Measurements from ENCODE around the gene LMTK3. TPM values are rescaled to one million over a fixed set of nuclear protein-coding genes. Genes with fewer than 3 reads are reported as not detected.

The LMTK3 gene
- total and polyA plus RNA-seq, 9 of the 15 experiments (the other 6 are each of a cell fraction or from before 2014, with no cell fraction given), result 0.35 to 12.3 (median 2.0) TPM; not detected in 2

DNA sequence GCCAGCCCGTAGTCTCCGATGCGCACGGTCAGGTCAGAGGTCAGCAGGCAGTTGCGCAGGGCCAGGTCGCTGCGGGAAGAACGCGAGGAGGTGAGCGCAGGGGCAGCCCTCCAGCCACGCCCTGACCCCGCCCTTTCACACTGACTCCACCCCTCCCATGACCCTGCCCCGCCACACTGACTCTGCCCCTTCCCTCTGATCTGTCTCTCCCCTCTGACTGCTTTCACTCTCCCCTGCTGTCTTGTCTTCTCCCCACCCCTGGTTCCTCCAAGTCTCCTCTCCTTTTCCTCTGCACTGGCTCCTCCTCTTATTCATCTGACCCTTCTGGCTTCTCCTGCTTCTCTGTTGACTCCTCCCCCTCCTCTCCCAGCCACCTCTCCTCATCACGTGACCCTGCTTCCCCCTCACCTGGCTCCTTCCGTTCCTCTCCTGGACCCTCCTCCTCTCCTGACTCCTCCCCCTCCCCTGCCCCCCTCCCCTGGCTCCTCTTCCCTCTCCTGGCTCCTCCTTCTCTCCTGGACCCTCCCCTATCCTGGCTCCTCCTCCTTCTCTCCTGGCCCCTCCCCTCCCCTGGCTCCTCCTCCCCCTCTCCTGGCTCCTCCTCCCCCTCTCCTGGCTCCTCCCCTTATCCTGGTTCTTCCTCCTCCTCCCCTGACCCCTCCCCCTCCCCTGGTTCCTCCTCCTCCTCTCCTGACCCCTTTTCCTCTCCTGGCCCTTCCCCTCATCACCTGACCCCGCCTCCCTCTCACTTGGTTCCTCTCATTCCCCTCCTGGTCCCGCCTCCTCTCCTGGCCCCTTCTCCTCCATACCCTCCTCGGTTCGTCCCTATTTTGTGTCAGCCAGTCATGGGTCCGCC is 9.9 kb downstream of the LMTK3 start (continued):
- TF ChIP-seq, protein P1, sequence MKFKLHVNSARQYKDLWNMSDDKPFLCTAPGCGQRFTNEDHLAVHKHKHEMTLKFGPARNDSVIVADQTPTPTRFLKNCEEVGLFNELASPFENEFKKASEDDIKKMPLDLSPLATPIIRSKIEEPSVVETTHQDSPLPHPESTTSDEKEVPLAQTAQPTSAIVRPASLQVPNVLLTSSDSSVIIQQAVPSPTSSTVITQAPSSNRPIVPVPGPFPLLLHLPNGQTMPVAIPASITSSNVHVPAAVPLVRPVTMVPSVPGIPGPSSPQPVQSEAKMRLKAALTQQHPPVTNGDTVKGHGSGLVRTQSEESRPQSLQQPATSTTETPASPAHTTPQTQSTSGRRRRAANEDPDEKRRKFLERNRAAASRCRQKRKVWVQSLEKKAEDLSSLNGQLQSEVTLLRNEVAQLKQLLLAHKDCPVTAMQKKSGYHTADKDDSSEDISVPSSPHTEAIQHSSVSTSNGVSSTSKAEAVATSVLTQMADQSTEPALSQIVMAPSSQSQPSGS (CRISPR knock-in tag; IDR thresholded peaks at IDR 0.05), result no peak
- TF ChIP-seq MAZ (CRISPR knock-in tag; conservative IDR thresholded peaks at IDR 0.05 in 1 of 2, IDR thresholded peaks at IDR 0.05 in 1 of 2), result peak; percentile 69 to 76
- no peak for TF ChIP-seq TARDBP (IDR thresholded peaks at IDR 0.05)
- TF ChIP-seq, protein P2, sequence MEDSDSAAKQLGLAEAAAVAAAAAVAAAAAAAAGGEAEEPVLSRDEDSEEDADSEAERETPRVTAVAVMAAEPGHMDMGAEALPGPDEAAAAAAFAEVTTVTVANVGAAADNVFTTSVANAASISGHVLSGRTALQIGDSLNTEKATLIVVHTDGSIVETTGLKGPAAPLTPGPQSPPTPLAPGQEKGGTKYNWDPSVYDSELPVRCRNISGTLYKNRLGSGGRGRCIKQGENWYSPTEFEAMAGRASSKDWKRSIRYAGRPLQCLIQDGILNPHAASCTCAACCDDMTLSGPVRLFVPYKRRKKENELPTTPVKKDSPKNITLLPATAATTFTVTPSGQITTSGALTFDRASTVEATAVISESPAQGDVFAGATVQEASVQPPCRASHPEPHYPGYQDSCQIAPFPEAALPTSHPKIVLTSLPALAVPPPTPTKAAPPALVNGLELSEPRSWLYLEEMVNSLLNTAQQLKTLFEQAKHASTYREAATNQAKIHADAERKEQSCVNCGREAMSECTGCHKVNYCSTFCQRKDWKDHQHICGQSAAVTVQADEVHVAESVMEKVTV (CRISPR knock-in tag; IDR thresholded peaks at IDR 0.05), result no peak
- no peak for TF ChIP-seq ZFP30 (CRISPR knock-in tag; IDR thresholded peaks at IDR 0.05; ENCODE audit: borderline replicate concordance)
- no peak for TF ChIP-seq EWSR1 (IDR thresholded peaks at IDR 0.05; ENCODE audit: borderline replicate concordance, low read depth, partially characterized antibody)
- TF ChIP-seq, protein P3, sequence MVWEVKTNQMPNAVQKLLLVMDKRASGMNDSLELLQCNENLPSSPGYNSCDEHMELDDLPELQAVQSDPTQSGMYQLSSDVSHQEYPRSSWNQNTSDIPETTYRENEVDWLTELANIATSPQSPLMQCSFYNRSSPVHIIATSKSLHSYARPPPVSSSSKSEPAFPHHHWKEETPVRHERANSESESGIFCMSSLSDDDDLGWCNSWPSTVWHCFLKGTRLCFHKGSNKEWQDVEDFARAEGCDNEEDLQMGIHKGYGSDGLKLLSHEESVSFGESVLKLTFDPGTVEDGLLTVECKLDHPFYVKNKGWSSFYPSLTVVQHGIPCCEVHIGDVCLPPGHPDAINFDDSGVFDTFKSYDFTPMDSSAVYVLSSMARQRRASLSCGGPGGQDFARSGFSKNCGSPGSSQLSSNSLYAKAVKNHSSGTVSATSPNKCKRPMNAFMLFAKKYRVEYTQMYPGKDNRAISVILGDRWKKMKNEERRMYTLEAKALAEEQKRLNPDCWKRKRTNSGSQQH (CRISPR knock-in tag; IDR thresholded peaks at IDR 0.05), result peak; percentile 87; the same call in 1 of the 2 replicates
- TF ChIP-seq SIN3A (IDR thresholded peaks at IDR 0.05; ENCODE audit: borderline replicate concordance in 2 of 2, control insufficient read depth in 1 of 2, low read depth in 2 of 2, low read length in 2 of 2), result no peak; a peak in 1 of 4 replicates
- peak; percentile 98 for TF ChIP-seq OTX1 (CRISPR knock-in tag; IDR thresholded peaks at IDR 0.05)
- TF ChIP-seq POLR2G (IDR thresholded peaks at IDR 0.05; ENCODE audit: low read depth, low read length), result no peak; the same call in none of the 2 replicates
- TF ChIP-seq, protein P4, sequence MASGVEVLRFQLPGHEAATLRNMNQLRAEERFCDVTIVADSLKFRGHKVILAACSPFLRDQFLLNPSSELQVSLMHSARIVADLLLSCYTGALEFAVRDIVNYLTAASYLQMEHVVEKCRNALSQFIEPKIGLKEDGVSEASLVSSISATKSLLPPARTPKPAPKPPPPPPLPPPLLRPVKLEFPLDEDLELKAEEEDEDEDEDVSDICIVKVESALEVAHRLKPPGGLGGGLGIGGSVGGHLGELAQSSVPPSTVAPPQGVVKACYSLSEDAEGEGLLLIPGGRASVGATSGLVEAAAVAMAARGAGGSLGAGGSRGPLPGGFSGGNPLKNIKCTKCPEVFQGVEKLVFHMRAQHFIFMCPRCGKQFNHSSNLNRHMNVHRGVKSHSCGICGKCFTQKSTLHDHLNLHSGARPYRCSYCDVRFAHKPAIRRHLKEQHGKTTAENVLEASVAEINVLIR (CRISPR knock-in tag; IDR thresholded peaks at IDR 0.05), result no peak
- no peak for TF ChIP-seq SP2 (IDR thresholded peaks at IDR 0.05; ENCODE audit: extremely low read depth, low read depth, low read length, poor library complexity, severe bottlenecking)
- no peak for TF ChIP-seq ZNF830 (CRISPR knock-in tag; IDR thresholded peaks at IDR 0.05)
- TF ChIP-seq ZNF644 (tag; IDR thresholded peaks at IDR 0.05; ENCODE audit: low read depth), result no peak
- TF ChIP-seq SRSF3 (IDR thresholded peaks at IDR 0.05; ENCODE audit: insufficient read depth, low read length), result no peak
